HG03520 (cell line): Measurements from ENCODE around the gene GPR150.

Experiments
- ATAC-seq: cut with Tn5 transposase; IDR thresholded peaks from one replicate; pipeline ENCODE4 v1.9.1; 2021; ENCODE audit warnings: mild to moderate bottlenecking, moderate library complexity; ENCODE audit not compliant: unreplicated experiment

GPR150 gene

DNA sequence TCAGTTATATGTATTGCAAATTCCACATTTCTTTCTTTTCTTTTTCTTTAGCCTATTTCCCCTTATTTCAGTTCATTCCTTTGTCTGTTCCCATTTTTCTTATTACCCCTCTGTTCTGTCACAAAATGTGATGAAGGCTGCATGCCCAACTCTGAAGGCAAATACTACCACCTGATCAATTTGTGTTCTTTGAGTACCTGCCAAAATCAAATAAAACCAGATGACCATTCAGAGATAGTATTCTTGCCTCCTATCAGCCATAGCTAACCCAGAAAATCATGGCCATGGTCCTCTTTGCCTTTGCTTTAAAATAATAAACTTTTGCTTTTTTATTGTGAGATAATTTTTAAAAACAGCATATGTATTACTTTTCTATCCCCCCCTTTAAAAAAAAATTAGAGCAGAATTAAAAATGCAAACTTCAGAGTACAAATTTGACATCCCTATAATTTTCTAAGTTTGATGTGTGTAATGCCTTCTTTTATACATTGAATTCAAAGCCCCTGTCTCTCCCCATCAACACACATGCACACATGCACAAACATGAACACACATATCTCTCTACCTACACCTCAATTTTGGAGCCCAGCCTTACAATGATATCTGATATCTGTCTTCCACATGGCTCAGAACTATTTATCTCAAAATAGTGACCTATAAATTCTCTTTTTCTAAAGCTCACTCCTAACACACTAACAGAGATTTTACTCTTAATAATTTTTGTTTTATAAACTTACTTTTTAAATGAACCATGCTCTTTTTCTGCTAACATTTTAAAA is 30.1 kb downstream of the GPR150 start:
- ATAC-seq, result no peak

DNA sequence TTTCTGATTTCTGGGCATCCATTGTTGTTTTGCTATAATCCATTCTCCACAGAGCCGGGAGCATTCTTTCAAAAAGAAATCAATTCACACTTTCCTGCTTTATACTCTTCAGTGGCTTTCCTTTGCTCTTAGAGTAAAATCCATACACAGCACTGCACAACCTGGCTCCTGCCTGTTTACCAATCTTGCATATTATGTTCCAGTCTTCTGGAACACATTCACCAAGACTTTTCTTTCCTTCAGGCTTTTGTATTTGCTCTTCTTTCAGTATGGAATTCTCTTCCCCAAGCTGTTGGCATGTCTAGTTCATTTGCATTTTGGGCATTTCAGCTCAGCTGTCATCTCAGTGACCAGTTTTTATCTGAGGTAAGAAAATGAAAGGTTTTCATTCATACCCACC is 33.0 kb downstream of the GPR150 start:
- ATAC-seq, result no peak

DNA sequence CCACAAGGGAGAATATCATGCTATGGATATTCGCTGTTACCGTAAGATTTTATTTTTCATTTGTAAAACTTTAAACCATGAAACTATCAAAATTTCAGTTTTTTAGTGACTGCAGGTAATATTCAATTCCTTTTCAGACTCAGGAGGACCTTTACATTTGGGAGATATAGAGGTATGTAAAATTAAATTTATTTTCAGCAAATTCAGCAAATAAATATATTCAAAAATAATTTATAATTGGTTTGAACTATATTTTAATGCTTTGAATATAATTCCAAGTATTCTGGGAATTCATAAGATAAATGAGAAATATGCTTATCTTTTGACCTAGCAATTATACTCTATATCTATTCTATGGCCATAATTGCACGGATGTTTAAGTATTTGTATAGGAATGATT is 34.3 kb downstream of the GPR150 start:
- no peak for ATAC-seq

DNA sequence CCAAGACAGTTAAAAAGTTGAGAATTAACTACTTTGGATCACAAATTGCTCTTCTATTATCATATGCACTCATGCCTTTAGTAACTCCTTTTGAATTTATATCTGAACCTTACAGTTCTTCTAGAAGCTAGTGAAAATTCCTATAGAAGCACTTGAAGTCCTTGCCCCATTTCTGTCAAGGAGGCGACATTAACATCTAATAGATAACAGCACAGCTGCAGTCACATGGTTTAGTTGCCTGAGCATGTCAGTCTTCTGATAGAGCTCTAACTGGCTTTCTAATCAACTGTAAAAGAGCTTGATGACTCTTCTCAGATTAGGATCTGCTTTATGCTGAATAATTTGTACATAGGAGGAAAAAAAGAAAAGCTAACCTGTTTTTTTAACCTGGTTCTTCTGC is 35.7 kb downstream of the GPR150 start:
- no peak for ATAC-seq

DNA sequence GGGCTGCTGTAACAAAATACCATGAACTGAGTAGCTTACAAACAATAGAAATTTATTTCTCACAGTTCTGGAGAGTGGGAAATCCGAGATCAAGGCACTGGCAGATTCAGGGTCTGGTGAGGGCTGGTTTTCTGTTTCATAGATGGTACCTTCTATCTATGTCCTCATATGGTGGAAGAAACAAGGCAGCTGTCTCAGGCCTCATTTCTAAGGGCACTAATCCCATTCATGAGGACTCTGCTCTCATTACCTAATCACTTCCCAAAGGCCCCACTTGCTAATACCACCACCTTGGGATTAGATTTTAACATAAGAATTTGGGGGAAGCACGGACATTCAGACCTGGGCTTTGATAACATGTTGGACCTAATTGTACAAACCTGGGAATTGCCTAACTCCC is 40.2 kb downstream of the GPR150 start:
- ATAC-seq, result no peak

DNA sequence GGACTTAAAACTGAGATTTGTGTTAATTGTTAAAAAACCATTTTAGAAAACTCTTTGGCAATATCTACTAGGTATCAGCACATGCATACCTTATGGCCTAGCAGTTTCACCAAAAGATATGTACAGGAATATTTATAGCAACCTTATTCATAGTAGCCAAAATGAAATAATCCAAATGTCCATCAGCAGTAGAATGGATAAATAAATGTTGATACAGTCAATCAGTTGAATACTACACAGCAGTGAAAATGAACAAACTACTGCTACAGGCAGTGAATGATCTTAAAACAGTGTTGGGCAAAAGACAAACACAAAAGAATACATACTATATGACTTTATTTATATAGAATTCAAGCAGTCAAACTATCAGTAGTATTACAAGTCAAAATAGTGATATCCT is 43.1 kb downstream of the GPR150 start:
- no peak for ATAC-seq

DNA sequence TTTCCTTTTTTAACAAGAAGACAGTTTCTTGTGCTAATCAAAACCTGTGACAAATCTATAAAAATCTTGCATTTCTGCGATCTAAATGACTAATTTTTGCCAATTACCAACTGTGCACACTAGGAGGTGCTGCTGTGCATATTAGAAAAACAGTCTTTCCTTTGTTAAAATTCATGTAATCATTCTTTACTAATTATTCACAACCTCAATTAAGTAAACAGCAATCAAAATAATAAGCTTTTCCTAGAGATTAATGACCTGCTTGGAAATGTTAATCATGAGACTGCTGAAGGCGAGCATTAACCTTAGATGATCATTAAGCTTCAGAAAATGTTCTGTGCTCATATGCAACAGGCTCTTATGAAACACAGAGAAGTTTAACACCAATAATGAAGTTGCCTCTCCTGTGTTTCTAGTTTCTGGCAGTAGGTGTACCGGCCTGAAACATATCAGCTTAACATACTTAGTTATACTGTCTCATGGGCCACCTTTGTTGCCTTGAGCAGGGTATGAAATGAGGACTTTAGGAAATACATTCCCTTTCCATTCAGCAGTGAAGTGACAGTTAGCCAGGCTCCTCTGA is 44.4 kb downstream of the GPR150 start:
- ATAC-seq, result no peak

DNA sequence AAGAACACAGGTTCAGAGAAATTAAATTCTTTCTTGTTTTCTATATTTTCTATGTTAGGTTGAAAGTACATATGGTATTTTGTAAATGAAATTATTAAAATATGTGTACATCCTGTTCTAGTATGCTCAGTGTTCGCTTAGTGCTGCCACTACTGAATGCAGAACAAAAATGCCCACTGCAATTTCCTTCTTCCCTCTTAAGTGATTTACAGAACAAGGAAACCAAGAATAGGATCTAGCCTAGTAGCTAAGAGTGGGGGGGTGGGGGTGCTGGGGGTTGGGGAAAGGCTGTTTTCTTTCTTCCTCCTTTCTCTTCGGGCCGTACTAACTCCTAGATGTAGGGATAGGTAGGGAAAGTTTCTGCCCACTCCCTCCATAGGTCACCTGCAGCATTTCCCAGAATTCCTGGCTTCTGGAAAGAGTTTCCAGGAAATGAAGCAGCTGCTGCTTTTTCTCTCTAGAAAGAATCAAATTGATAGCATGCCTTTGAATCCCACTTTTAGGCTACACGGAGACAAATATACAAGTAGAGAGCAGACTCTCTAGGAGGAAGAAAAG is 47.3 kb downstream of the GPR150 start:
- ATAC-seq, result no peak

DNA sequence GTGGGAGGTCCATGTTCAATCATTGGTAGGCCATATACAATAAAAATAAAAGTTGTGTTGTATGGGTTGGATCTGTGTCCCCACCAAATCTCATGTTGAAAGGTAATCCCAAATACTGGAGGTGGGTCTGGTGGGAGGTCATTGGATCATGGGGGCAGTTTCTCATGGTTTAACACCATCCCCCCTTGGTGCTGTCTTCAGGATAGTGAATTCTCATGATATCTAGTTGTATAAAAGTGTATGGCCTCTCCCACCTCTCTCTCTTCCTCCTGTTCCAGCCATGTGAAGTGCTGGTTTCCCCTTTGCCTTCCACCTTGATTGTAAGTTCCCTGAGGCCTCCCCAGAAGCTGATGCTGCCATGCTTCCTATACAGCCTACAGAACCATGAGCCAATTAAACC is 47.8 kb downstream of the GPR150 start:
- no peak for ATAC-seq

DNA sequence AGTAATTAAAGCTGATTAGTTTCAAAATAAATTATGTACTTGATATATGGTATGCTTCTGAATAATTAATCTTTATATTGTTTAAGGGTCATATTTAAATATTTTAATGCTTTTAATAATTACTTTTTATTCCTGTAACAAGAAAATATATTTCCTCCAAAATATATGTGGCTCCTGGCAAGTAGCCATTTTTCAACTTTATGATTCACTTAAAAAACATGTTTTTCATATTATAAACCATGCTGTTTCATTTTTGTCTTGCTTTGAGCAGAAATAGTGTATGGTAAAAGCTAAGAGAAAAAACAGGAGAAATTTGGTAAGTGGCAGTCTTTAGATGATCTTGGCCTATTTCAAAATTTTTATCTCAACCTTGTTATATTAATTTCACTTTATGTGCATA is 48.3 kb downstream of the GPR150 start:
- ATAC-seq, result no peak

DNA sequence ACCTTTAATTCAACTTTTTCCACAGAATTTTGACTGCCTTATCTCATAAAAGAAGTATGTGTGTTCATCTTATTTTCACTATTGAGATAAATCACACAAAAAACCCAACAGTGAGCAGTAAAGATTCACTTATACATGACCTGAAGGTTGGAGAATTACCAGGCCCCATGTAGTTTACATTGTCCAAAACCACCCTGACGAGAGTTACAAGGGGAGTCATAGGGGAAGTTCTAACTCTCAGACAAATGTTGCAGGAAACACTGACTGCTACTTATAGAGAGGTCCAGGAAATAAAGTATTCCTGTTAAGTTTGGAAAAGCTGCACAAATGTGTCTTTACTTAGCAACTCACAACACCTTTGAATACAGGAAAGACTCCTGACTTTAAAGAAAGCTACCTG is 48.8 kb downstream of the GPR150 start:
- ATAC-seq, result no peak

DNA sequence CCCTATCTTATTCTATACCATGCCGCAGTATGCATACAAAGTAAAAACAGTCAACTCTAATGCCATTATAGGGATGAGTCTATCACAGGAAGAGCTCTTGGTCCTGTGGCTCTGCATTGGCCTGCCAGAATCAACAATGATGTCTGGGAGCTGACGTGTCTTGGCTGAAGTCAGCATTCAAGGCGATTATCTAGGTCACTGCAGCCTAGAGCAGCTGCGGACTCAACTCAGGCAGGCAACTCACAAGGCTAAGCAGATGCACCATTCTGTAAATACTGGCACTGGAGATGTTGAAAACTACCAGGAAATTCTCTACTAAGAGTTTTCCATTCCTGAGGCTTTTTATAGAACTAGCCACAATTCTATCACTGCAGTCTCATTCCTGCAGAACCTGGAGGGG is 49.7 kb downstream of the GPR150 start:
- ATAC-seq, result no peak

DNA sequence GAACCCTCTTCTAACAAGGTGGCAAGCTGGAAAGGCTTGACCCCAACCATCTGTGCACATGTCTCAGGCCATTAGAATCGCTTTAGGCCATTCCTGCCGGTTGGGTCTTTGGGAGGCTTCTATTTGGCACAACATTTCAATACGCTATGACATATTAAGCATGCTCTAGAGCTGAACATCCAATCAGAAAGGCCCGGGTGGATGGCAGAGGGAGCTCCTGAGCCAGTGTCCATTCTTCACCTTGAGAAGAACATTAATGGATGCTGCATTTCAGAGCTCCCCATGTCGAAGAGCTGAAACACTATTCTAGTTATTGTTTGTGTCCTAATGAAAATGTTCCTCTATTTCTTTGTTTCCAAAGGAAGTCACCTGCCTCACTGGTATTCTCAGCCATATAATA is 50.1 kb downstream of the GPR150 start:
- ATAC-seq, result no peak

DNA sequence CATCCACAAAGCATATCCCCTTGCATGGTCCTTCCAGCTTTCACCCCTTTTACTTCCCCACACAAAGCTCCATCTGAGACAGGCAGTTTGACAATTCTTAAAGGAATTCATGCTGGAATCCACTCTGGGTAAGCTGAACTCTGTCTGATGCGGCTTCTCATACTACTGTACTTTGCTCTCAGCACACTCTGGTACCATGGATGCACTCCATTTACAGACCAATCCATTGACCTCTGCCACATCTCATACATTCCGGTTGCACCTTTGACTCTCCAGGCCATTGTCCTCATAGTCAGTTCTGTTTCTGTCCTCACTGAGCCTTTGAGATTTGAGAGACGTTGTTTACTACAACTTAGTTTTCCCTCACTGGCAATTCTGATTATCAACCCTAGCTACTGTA is 50.7 kb downstream of the GPR150 start:
- no peak for ATAC-seq
